Right lobe of liver (tissue), 6 donors: ENCODE measurements around the gene SLC35D1. TPM values are rescaled to one million over a fixed set of nuclear protein-coding genes. Genes with fewer than 3 reads are reported as not detected.

ENCODE experiments used
- ATAC-seq, 4 donors: fragments of 200-7000 bp; cut with Tn5 transposase; one replicate each; pipeline ENCODE4 v1.9.1; 2020; ENCODE audit warnings: mild to moderate bottlenecking in 4 of 4, moderate library complexity in 4 of 4
- DNase-seq, 3 donors: peaks; one replicate each; pipeline ENCODE4 v3.0.0-alpha.2; 2020
- H3K27ac ChIP-seq, 3 donors: fragments of 200-600 bp; one replicate each; pipeline ENCODE4 v1.8.0; 2022
- H3K27me3 ChIP-seq, 2 donors: fragments of 200-600 bp; one replicate each; pipeline ENCODE4 v1.8.0; 2022
- H3K36me3 ChIP-seq, 4 donors: fragments of 200-600 bp; sonication (generic) in 1 of 4; one replicate each; pipeline versions ENCODE4 v1.5.1 to v1.8.0; 2017 to 2022; ENCODE audit warnings: control low read depth in 1 of 4
- H3K4me1 ChIP-seq, 4 donors: fragments of 200-600 bp; sonication (generic) in 1 of 4; one replicate each; pipeline versions ENCODE4 v1.5.1 to v1.8.0; 2017 to 2022; ENCODE audit warnings: control low read depth in 1 of 4
- H3K4me3 ChIP-seq, 3 donors: fragments of 200-600 bp; one replicate each; pipeline ENCODE4 v1.8.0; 2022
- H3K9me3 ChIP-seq, 4 donors: fragments of 200-600 bp; sonication (generic) in 1 of 4; one replicate each; pipeline versions ENCODE4 v1.5.1 to v1.8.0; 2017 to 2022; ENCODE audit warnings: control low read depth in 1 of 4
- CTCF ChIP-seq, 4 donors: fragments of 200-600 bp in 3 of 4; fragments of 450-650 bp in 1 of 4; IDR thresholded peaks; one replicate each; pipeline versions ENCODE4 v1.5.1 to v1.8.0; 2016 to 2022; ENCODE audit warnings: antibody characterized with exemption in 4 of 4, mild to moderate bottlenecking in 2 of 4
- POLR2A ChIP-seq: fragments of 450-650 bp; IDR thresholded peaks from one replicate; pipeline ENCODE4 v1.6.1; 2017; ENCODE audit warnings: antibody characterized with exemption, mild to moderate bottlenecking
- WGBS: methylation state at CpG from one replicate; pipeline ENCODE4 v1.1.6; 2018; ENCODE audit warnings: low coverage, low lambda C conversion rate; ENCODE audit not compliant: insufficient coverage; ENCODE audit errors: missing lambda C conversion rate; 5-methylcytosine and 5-hydroxymethylcytosine counted together
- intact Hi-C, 2 donors: fragments of 100-400 bp; cut with DNase I; formaldehyde crosslinking; loops; one replicate each; pipeline versions ENCODE4 v1.11.2 to v1.14.1; 2022
- total RNA-seq, 6 experiments: library from RNA; depleted of rRNA in 2 of 6; stranded (reverse); fragments of >200 nt in 2 of 6; fragmentation: NEBNext Ultra II Directional in 3 of 6; extraction: Animal tissue kit (Norgen Biotek cat#: 25700) in 3 of 6; gene quantifications; one replicate each; pipeline versions ENCODE4 v1.1.0 to v1.2.4, GENCODE V29; 2016 to 2023
- donor health status: DM: no; HTN: yes; CAD: no.
- donor health status: DM: no; HTN: no; CAD: no.
- donor health status: DM: no; HTN: no; CAD: no.
- donor health status: DM: no; HTN: yes; CAD: no.
- donor health status: DM: no; HTN: yes; CAD: no.

Gene SLC35D1
- total RNA-seq, 6 experiments from 2014 or later, result 36.9 to 70.7 (median 52.0) TPM

GRCh38 chr1:67019600-67020136 is 34.3 kb downstream of the SLC35D1 start:
- Histone ChIP-seq H3K9me3 (no peaks in the 10 kb centered on the region), H3K4me1 (peaks cover 0 to 20% (median 8%) of the 10 kb centered on the region in 4 donors)
- ATAC-seq, result no peak

GRCh38 chr1:67019121-67019520 is 34.8 kb downstream of the SLC35D1 start:
- DNase-seq (no peak), ATAC-seq (no peak)
- Histone ChIP-seq H3K4me3 (no peak overlapping the region), H3K27me3 (no peaks in the 10 kb centered on the region), H3K9me3 (no peaks in the 10 kb centered on the region), H3K36me3 (peaks cover 0 to 22% (median 10%) of the 10 kb centered on the region in 4 donors), H3K27ac (no peak overlapping the region), H3K4me1 (peaks cover 0 to 20% (median 8%) of the 10 kb centered on the region in 4 donors)
- WGBS, result 98% methylated on average over 4 of the region's 4 CpGs
- intact Hi-C loops, result no loop called here
- no peak for TF ChIP-seq CTCF (IDR thresholded peaks at IDR 0.05)
- no peak for TF ChIP-seq POLR2A

More at GRCh38 chr1:67019600-67020136, 34.3 kb downstream of the SLC35D1 start:
- no peak overlapping the region for H3K27ac ChIP-seq
- no peaks in the 10 kb centered on the region for H3K27me3 ChIP-seq
- H3K4me3 ChIP-seq, result no peak overlapping the region
- intact Hi-C loops, result no loop called here
- 54% methylated on average over 1 of the region's 1 CpG for WGBS
- H3K36me3 ChIP-seq, result peaks cover 0 to 22% (median 10%) of the 10 kb centered on the region in 4 donors
- no peak for DNase-seq
- TF ChIP-seq CTCF (IDR thresholded peaks at IDR 0.05) (no peak), POLR2A (no peak)

- Histone ChIP-seq H3K27me3 (no peaks in the 10 kb centered on the region), H3K9me3 (no peaks in the 10 kb centered on the region), H3K27ac (no peak overlapping the region), H3K4me1 (peaks cover 0 to 20% (median 7%) of the 10 kb centered on the region in 4 donors), H3K36me3 (peaks cover 0 to 22% (median 10%) of the 10 kb centered on the region in 4 donors), H3K4me3 (no peak overlapping the region)
- ATAC-seq (no peak), DNase-seq (no peak)
- no peak for TF ChIP-seq CTCF (IDR thresholded peaks at IDR 0.05)
- TF ChIP-seq POLR2A, result no peak
- intact Hi-C loops, result no loop called here
- 71% methylated on average over 2 of the region's 2 CpGs for WGBS
Measured at GRCh38 chr1:67018574-67018973, 35.4 kb downstream of the SLC35D1 start.

GRCh38 chr1:67013573-67013972 is 40.4 kb downstream of the SLC35D1 start:
- Histone ChIP-seq H3K36me3 (peaks cover 0 to 20% (median 2%) of the 10 kb centered on the region in 4 donors), H3K4me1 (no peaks in the 10 kb centered on the region), H3K27ac (no peak overlapping the region), H3K27me3 (no peaks in the 10 kb centered on the region), H3K4me3 (no peak overlapping the region), H3K9me3 (no peaks in the 10 kb centered on the region)
- no peak for DNase-seq
- peak in 1 of 4 donors; percentile 30 for ATAC-seq
- intact Hi-C loops, result no loop called here
- TF ChIP-seq CTCF (IDR thresholded peaks at IDR 0.05) (no peak), POLR2A (no peak)
- WGBS, result 60% methylated on average over 2 of the region's 2 CpGs
